ENCODE data around the gene CASP7.
"Not testable (repeated sequence)": the region's sequence is repeated elsewhere in the genome, so short reads cannot be mapped to it uniquely, and the experiment has no call there.

The CASP7 gene

GRCh38 chr10:113770346-113770745 lies 90.6 kb downstream of the CASP7 start:
- TF ChIP-seq POLR2A (IDR thresholded peaks at IDR 0.05; ENCODE audit: low read length): no peak
- TF ChIP-seq GATA1 (IDR thresholded peaks at IDR 0.05; ENCODE audit: low read depth, low read length): no peak

GRCh38 chr10:113771131-113771530 lies 91.4 kb downstream of the CASP7 start:
- DNase-seq: not testable (repeated sequence)

More at GRCh38 chr10:113770346-113770745, 90.6 kb downstream of the CASP7 start:
- DNase-seq: no peak

GRCh38 chr10:113775686-113776294 lies 96.1 kb downstream of the CASP7 start:
- TF ChIP-seq GATA1 (IDR thresholded peaks at IDR 0.05; ENCODE audit: low read depth, low read length): no peak
- no peak for TF ChIP-seq POLR2A (IDR thresholded peaks at IDR 0.05; ENCODE audit: low read length)
- no peak for DNase-seq

GRCh38 chr10:113776553-113776952 lies 96.8 kb downstream of the CASP7 start:
- TF ChIP-seq GATA1 (IDR thresholded peaks at IDR 0.05; ENCODE audit: low read depth, low read length) (no peak), POLR2A (IDR thresholded peaks at IDR 0.05; ENCODE audit: low read length) (no peak)
- no peak for DNase-seq
